Body of pancreas (tissue), 4 donors: Measurements from ENCODE around the gene MTMR11.

Experiments
- POLR2A ChIP-seq, 3 donors: fragments of 450-650 bp; IDR thresholded peaks; one replicate each; pipeline ENCODE4 v1.6.1; 2016; ENCODE audit warnings: antibody characterized with exemption in 3 of 3, mild to moderate bottlenecking in 2 of 3
- TF ChIP-seq, protein P1 (sequence below), 7 experiments: fragments of 450-650 bp in 4 of 7; fragments of 200-600 bp in 3 of 7; sonication (generic) in 3 of 7; IDR thresholded peaks; one replicate each; pipeline ENCODE4 v1.5.1; 2016 to 2019; ENCODE audit warnings: antibody characterized with exemption in 7 of 7

DNA sequence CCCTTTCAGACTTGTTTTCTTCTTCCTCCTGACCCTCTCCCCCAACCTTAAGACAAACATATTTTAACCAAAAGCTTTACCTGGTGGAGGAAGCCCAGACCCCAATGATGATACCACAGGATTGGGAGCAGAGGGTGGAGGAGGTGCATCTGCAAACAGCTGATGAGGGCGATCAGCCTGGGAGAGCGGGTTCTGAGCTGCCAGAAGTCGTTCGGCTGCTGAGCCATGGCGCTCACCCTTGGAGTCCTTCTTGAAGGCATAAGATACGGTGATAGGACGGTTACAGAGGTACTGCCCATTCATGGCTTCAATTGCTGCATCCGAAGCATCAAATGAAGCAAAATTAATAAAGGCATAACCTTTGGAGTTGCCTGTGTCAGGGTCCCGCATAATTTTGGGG, 10.4 kb downstream of the MTMR11 start:
- no peak for TF ChIP-seq POLR2A (IDR thresholded peaks at IDR 0.05)
- TF ChIP-seq, protein P1, sequence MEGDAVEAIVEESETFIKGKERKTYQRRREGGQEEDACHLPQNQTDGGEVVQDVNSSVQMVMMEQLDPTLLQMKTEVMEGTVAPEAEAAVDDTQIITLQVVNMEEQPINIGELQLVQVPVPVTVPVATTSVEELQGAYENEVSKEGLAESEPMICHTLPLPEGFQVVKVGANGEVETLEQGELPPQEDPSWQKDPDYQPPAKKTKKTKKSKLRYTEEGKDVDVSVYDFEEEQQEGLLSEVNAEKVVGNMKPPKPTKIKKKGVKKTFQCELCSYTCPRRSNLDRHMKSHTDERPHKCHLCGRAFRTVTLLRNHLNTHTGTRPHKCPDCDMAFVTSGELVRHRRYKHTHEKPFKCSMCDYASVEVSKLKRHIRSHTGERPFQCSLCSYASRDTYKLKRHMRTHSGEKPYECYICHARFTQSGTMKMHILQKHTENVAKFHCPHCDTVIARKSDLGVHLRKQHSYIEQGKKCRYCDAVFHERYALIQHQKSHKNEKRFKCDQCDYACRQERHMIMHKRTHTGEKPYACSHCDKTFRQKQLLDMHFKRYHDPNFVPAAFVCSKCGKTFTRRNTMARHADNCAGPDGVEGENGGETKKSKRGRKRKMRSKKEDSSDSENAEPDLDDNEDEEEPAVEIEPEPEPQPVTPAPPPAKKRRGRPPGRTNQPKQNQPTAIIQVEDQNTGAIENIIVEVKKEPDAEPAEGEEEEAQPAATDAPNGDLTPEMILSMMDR (IDR thresholded peaks at IDR 0.05), result no peak
